ENCODE results near the gene OLFML2B. TPM values are rescaled to one million over a fixed set of nuclear protein-coding genes. Genes with fewer than 3 reads are reported as not detected.

OLFML2B gene
- total RNA-seq, 2 experiments from 2014 or later, result not detected

DNA sequence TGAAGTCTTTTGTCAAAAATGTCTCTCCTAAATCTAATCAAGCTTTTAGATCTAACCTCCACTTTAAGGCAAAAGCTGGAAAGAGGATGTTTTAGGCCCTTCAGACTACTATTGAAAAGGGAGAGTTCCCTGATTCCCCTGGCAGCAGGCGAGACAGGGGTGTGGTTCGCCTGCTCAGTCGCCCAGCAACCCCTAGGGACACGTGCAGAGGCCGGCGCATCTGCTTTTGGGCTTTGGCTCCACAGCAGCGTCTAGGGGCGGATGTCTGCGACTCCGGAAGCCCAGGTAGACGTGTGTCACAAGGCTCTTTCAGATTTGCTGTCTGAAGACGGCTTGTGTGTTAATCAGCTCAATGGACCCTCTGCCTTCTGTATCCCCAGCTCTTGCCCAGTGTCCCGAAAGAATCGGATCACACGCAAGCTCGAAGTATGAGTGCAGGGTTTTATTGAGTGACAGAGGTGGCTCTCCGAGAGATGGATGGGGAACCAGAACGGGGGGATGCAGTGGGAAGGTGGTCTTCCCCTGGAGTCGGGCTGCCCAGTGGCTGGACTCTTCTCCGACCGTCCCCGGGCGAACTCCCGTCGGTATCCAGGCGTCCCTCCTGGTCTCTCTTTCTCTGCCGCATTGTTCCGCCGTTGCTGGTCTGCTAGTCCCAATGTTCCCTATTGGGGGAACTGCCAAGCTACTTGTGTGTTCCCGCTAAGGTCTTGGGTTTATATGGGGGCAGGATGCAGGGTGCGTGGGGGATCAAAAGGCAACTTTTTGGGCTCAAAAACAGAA, 45.5 kb downstream of the OLFML2B start:
- ATAC-seq (no peak), DNase-seq (no peak)
- Mint-ChIP-seq H3K36me3 (no peaks in the 10 kb centered on the region), H3K9me3 (ENCODE audit: low read depth) (no peaks in the 10 kb centered on the region), H3K4me3 (no peak overlapping the region), H3K27ac (no peak overlapping the region), H3K27me3 (peaks cover 7% of the 10 kb centered on the region), H3K4me1 (no peaks in the 10 kb centered on the region)
- CTCF ChIA-PET, result interaction anchor here (0.9 kb wide), 1 partner anchor 46 kb away, joined by 4 read pairs; no protein-coding TSS in a partner anchor

DNA sequence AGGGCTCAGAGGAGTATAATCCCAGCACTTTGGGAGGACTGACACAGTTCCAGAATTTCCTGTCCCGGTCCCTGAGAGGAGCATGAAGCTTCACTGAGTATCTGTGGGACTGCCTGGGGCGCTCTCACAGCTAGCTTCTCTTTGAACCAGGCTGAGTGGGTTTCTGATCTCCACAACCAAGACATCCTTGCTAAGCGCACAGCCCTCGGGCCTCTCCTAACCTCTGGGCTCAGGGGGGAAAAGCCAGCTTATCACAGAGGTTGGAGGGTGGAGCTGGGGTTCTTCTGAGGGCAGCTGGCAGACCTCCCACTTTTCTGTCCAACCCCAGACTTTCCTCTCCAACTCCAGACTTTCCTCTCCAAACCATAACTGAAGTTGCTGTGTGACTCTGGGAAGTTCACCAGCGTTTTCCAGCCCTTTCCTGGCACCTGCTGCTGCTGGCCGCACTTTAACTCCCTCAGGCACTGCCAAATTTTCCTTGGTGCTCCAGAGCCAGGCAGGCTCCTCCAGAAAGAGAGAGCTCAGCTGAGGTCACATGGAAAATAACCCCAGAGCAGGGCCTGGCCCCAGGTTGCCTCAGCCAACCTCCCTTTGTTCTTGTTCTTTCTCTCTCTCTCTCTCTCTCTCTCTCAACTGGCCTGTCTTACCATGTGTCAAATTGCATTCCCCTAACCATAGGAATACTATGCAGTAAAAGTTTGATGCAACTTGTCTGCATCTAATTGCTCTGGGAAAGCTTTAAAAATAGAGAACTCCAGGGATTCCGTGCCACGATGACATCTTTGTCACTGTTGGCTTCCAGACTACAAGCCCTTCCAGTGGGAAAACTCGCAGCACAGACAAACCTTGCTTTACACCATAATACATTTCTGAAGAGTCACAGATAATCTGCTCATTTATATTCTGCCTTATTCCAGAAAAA, 49.5 kb downstream of the OLFML2B start:
- Mint-ChIP-seq H3K36me3 (no peaks in the 10 kb centered on the region), H3K27ac (no peak overlapping the region), H3K9me3 (ENCODE audit: low read depth) (no peaks in the 10 kb centered on the region), H3K4me1 (no peaks in the 10 kb centered on the region), H3K27me3 (no peaks in the 10 kb centered on the region), H3K4me3 (no peak overlapping the region)
- DNase-seq, result no peak
- CTCF ChIA-PET, result no interaction called here
- no peak for ATAC-seq

DNA sequence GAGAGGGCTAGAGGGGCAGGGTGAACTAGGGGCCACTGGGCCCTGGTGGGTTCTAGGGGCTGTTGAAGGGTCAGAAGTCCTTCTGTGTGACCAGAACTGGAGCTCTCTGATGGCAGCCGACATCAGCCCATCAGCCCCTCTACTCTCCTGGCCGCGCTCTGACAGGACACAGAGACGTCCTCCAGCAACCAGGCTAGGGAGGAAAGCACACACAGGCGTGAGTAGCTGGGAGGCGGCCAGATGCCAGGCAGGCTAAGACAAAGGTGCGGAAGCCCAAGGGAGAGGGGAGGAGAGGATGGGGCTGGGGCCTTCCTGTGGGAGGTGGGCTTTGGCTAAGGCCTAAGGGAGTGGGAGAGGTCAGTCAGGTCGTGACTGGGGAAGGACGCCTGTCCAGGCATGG, 50.8 kb downstream of the OLFML2B start:
- DNase-seq (no peak), ATAC-seq (no peak)
- H3K36me3 Mint-ChIP-seq, result no peaks in the 10 kb centered on the region
- H3K27me3 Mint-ChIP-seq, result no peaks in the 10 kb centered on the region
- no peak overlapping the region for H3K4me3 Mint-ChIP-seq
- no peaks in the 10 kb centered on the region for H3K4me1 Mint-ChIP-seq
- no peak overlapping the region for H3K27ac Mint-ChIP-seq
- CTCF ChIA-PET, result no interaction called here
- no peaks in the 10 kb centered on the region for H3K9me3 Mint-ChIP-seq (ENCODE audit: low read depth)

DNA sequence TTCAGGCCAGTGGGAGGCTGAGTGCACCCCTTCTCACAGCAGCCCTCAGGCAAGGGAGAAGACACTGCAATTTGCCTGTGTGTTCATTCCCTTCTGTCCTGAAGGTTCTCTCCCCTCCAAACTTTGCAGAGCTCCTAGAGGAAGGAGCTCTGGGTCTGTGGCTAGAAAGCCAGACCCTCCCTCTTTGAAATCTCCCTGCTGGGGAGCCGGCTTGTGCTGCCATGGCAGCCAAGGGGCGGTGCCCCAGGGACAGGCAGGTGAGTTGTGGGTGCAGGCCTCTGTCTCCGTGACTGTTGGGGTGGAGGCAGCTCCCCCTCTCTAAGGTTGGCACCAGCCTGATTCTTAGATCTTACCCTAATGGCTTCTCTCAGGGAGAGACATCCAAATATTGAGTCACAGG, 53.0 kb downstream of the OLFML2B start:
- CTCF ChIA-PET, result interaction anchor here (0.7 kb wide), 1 partner anchor 22 kb away, joined by 3 read pairs; no protein-coding TSS in a partner anchor
- H3K27me3 Mint-ChIP-seq, result no peaks in the 10 kb centered on the region
- no peak for DNase-seq
- H3K36me3 Mint-ChIP-seq, result peaks cover 2% of the 10 kb centered on the region
- no peak overlapping the region for H3K4me3 Mint-ChIP-seq
- no peak overlapping the region for H3K27ac Mint-ChIP-seq
- no peaks in the 10 kb centered on the region for H3K9me3 Mint-ChIP-seq (ENCODE audit: low read depth)
- H3K4me1 Mint-ChIP-seq, result no peaks in the 10 kb centered on the region
- ATAC-seq, result no peak

DNA sequence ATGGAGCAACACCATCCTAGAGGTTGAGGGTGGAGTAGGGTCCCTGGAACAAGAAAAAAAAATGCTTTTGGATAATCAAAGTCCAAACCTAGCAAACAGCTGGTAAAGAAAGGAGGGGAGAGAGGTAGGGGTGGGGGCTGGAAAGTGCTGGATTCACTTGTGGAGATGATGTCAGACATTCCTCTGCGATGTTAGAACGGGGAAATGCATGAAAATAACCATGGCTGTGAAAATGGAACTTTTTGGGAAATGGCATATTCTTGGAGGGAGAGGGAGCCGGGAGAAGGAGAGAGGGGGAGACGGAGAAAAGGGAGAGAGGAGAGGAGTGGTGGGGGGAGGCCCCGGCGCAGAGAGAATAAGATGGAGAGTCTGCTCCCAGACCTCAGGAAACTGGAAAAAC, 53.6 kb downstream of the OLFML2B start:
- no peak overlapping the region for H3K4me3 Mint-ChIP-seq
- H3K27ac Mint-ChIP-seq, result no peak overlapping the region
- CTCF ChIA-PET, result no interaction called here
- H3K36me3 Mint-ChIP-seq, result peaks cover 2% of the 10 kb centered on the region
- H3K4me1 Mint-ChIP-seq, result no peaks in the 10 kb centered on the region
- H3K9me3 Mint-ChIP-seq (ENCODE audit: low read depth), result no peaks in the 10 kb centered on the region
- H3K27me3 Mint-ChIP-seq, result no peaks in the 10 kb centered on the region
- no peak for DNase-seq
- ATAC-seq, result no peak

DNA sequence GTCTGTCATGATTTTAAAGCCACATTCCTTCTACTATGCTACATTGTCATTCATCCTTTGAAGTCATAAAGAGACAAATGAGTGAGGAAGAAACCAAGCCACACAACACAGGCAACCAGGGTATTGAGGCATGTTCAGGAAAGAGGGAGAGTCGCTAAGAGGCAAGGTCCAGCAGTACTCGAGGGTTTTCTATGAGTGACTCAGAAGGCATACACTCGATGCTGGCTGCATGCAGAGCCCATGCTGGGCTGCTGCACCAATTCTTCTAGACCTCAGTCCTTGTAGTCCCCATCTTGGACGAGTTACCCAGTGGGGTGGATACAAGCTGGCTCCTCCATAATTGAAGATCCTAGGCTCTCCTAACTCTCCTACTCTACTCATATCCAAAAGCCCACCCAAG, 57.6 kb downstream of the OLFML2B start:
- Mint-ChIP-seq H3K9me3 (ENCODE audit: low read depth) (no peaks in the 10 kb centered on the region), H3K27me3 (no peaks in the 10 kb centered on the region), H3K4me3 (no peak overlapping the region), H3K36me3 (peaks cover 4% of the 10 kb centered on the region), H3K4me1 (peaks cover 11% of the 10 kb centered on the region), H3K27ac (no peak overlapping the region)
- CTCF ChIA-PET, result interaction anchor here (1.6 kb wide), 1 partner anchor 11 kb away, joined by 3 read pairs; no protein-coding TSS in a partner anchor
- ATAC-seq (no peak), DNase-seq (no peak)

DNA sequence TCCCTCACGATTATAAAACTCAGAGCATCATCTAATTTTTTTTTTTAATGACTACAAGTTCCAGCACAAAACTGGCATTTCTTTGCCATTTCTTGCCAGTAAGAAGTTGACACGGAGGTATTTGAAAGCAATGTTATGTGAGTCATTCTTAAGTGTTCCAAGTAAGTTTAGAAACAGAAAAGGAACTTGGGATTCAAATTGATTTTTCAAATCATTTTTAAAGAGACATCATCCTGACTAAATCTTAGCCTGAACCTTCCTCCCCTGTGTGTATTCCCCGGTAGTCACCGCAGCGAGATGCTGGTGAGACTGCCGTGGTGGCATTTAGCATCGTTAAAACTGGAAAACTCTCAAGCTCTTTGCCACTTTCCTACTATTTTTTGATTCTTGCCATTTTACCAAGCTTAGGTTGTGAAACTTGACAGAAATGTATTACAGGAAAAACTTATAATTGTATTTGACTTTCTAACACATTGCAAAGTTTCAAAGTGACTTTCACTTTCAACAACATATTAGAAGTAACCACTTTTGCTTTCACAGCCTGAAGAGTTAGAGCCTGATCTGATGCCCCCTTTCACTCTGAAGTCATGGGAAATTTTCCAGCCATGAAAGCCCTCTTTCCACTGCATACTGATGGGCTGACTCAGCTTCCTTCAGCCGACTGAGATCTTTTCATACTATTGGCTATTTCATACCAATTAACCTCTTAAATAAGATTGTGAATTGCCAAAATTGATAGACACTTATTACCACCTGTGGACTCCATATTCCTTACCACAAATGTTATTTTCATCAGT, 61.4 kb downstream of the OLFML2B start:
- Mint-ChIP-seq H3K27me3 (no peaks in the 10 kb centered on the region), H3K4me1 (peaks cover 17% of the 10 kb centered on the region), H3K9me3 (ENCODE audit: low read depth) (no peaks in the 10 kb centered on the region), H3K36me3 (peaks cover 15% of the 10 kb centered on the region), H3K27ac (peak overlapping the region; percentile 25), H3K4me3 (peak overlapping the region; percentile 71)
- CTCF ChIA-PET, result interaction anchor here (1.1 to 1.3 kb wide), 2 partner anchors 9 to 17 kb away, joined by 3 to 4 read pairs; no protein-coding TSS in a partner anchor
- ATAC-seq, result peak; percentile 64
- DNase-seq, result no peak

DNA sequence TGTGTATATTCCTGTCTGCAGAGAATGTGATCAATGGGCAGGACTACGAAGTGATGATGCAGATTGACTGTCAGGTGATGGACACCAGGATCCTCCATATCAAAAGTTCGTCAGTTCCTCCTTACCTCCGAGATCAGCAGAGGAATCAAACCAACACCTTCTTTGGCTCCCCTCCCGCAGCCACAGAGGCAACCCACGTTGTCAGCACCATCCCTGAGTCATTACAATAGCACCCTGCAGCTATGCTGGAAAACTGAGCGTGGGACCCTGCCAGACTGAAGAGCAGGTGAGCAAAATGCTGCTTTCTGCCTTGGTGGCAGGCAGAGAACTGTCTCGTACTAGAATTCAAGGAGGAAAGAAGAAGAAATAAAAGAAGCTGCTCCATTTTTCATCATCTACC, 65.2 kb downstream of the OLFML2B start:
- Mint-ChIP-seq H3K27me3 (no peaks in the 10 kb centered on the region), H3K9me3 (ENCODE audit: low read depth) (no peaks in the 10 kb centered on the region)
- no peak for DNase-seq

DNA sequence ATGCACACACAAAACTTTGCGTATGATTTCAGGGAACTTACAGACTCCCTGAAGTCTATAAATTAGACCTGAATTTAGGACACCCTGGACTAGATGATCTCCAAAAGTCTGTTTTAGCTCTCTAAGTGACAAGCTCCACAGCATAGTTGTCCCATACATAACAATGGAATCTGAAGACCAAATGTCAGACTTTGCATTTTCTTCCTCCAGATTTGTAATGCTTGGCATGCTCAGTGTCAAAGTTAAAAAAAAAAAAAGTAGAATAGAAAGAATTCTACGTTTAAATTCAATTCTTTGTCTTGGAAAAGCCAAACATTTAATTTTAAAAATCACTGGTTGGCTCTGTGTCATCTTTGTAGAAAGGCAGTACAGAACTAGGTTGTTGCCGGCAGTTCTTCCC, 66.7 kb downstream of the OLFML2B start:
- Mint-ChIP-seq H3K27me3 (no peaks in the 10 kb centered on the region), H3K36me3 (peaks cover 15% of the 10 kb centered on the region), H3K27ac (no peak overlapping the region), H3K4me1 (peaks cover 22% of the 10 kb centered on the region), H3K4me3 (no peak overlapping the region), H3K9me3 (ENCODE audit: low read depth) (no peaks in the 10 kb centered on the region)
- no peak for DNase-seq
- ATAC-seq, result no peak
- CTCF ChIA-PET, result no interaction called here

More for the DNA sequence above, 65.2 kb downstream of the OLFML2B start:
- H3K36me3 Mint-ChIP-seq, result peaks cover 17% of the 10 kb centered on the region
- H3K4me1 Mint-ChIP-seq, result peaks cover 26% of the 10 kb centered on the region
- no peak overlapping the region for H3K4me3 Mint-ChIP-seq
- ATAC-seq, result no peak
- no peak overlapping the region for H3K27ac Mint-ChIP-seq
- CTCF ChIA-PET, result no interaction called here

DNA sequence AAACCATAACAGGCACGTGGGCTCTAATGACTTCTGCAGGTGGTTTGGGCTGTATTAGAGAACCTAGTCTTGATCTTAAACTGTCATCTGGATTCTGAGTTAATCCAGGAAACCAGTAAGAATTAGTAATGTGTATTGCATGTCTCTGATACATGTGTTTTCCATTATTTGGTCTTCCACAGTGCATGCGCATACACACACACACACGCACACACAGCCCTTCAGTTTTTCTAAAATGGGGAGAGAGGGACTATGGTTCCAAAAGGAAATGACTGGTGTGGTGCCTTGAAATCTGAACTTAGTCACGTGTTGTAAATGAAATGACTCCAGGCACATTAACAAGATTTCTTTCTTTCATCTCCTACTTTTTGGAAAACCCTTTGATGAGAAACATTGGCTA, 67.6 kb downstream of the OLFML2B start:
- Mint-ChIP-seq H3K9me3 (ENCODE audit: low read depth) (no peaks in the 10 kb centered on the region), H3K4me3 (no peak overlapping the region), H3K27me3 (no peaks in the 10 kb centered on the region), H3K27ac (no peak overlapping the region), H3K36me3 (peaks cover 15% of the 10 kb centered on the region), H3K4me1 (peaks cover 18% of the 10 kb centered on the region)
- DNase-seq (no peak), ATAC-seq (no peak)
- CTCF ChIA-PET, result interaction anchor here (0.6 to 1.2 kb wide), 2 partner anchors 10 to 81 kb away, joined by 3 to 5 read pairs; no protein-coding TSS in a partner anchor

DNA sequence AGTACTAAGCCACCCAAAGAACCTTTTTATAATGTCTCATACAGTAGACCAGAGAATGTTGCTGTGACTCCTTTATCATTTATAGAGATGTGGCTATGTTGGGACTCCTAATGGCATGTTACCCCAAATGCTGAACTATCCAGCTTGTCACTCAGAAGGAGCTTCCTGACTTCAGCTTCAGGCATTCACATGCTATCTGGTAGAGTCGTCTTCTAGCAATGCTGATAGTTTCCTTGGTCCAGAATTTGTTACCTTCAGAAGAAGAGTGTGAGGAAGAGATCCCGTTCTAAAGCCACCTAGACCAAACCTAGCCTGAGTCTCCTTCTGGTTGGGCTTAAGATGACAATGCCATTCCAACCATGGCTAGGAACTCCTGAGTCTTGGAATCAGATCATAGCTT, 68.1 kb downstream of the OLFML2B start:
- Mint-ChIP-seq H3K36me3 (peaks cover 15% of the 10 kb centered on the region), H3K4me3 (no peak overlapping the region), H3K9me3 (ENCODE audit: low read depth) (no peaks in the 10 kb centered on the region), H3K4me1 (peaks cover 18% of the 10 kb centered on the region), H3K27ac (no peak overlapping the region), H3K27me3 (no peaks in the 10 kb centered on the region)
- CTCF ChIA-PET, result interaction anchor here (0.6 to 1.2 kb wide), 2 partner anchors 10 to 81 kb away, joined by 3 to 5 read pairs; no protein-coding TSS in a partner anchor
- ATAC-seq (no peak), DNase-seq (no peak)

DNA sequence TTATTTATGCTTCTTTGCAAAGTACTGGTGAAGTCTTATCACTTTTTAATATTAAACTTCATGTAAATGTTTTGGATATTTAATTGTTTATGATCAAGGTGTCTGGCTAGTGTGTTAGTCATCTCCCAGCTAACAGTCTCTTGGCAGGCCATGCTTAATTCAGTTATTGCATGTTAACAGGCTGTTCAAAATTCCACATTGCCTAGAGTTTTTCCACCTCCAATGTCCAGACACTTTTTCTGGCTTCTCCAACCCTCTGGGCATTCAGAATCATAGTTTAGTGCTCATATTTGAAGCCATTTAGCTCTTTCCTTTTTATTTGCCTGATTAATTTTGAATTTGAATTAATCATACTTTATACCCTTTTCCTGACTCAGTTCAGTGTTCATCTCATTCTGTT, 69.2 kb downstream of the OLFML2B start:
- peaks cover 15% of the 10 kb centered on the region for H3K4me1 Mint-ChIP-seq
- no peak for ATAC-seq
- no peak overlapping the region for H3K4me3 Mint-ChIP-seq
- no peak overlapping the region for H3K27ac Mint-ChIP-seq
- CTCF ChIA-PET, result no interaction called here
- H3K9me3 Mint-ChIP-seq (ENCODE audit: low read depth), result no peaks in the 10 kb centered on the region
- no peaks in the 10 kb centered on the region for H3K27me3 Mint-ChIP-seq
- peaks cover 20% of the 10 kb centered on the region for H3K36me3 Mint-ChIP-seq
- DNase-seq, result no peak

DNA sequence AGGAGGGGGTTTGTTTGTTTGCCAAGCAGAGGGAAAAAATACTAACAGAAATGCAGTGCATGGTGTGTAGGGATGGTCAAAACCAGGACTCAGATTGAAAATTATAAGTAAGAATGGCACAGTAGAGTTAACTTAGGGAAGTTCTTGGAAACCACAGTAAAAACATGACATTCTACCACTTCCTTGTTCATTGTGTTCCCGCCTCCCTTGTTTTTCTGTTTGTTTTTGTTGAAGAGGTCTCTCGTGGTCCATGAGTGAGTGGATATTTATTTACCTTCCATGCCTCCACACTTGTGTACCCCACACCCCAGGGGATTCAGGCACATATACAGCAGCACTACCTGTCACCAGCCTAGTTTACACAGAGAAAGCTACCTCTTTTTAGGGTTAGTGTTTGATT, 69.6 kb downstream of the OLFML2B start:
- DNase-seq (no peak), ATAC-seq (no peak)
- no peak overlapping the region for H3K4me3 Mint-ChIP-seq
- CTCF ChIA-PET, result interaction anchor here (1.1 to 1.4 kb wide), 2 partner anchors 8 to 29 kb away, joined by 3 read pairs; no protein-coding TSS in a partner anchor
- no peaks in the 10 kb centered on the region for H3K9me3 Mint-ChIP-seq (ENCODE audit: low read depth)
- H3K27ac Mint-ChIP-seq, result peak overlapping the region; percentile 25
- H3K4me1 Mint-ChIP-seq, result peaks cover 15% of the 10 kb centered on the region
- H3K36me3 Mint-ChIP-seq, result peaks cover 18% of the 10 kb centered on the region
- no peaks in the 10 kb centered on the region for H3K27me3 Mint-ChIP-seq

All from activated CD8-positive, alpha-beta memory T cell treated with anti-CD3 and anti-CD28 coated beads, Interleukin-2, amount 10 ng/mL, durations not matched to agents 7 days and 5 days (primary cell).